ENCODE data around the gene CTIF. TPM values are rescaled to one million over a fixed set of nuclear protein-coding genes. Genes with fewer than 3 reads are reported as not detected.

CTIF gene
- total RNA-seq, 3 donors from 2014 or later = 13.2 to 50.3 (median 19.6) TPM

DNA sequence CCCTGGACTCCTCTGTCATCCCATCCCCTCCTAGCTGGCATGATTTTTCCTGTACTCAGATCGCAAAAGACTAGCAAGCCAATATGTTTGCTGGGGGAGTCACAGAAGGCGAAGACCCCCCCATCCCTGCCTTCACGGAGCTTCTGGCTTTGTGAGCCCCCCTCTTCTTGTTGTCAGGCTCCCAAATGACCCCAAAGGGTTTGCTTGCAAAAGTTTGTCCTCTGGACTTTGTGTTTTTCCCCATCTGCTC, 242.0 kb downstream of the CTIF start:
- Histone ChIP-seq H3K36me3 (ENCODE audit: low read depth) (no peaks in the 10 kb centered on the region), H3K9me3 (no peaks in the 10 kb centered on the region), H3K4me1 (ENCODE audit: low read depth) (peaks cover 35% of the 10 kb centered on the region), H3K4me3 (no peak overlapping the region)
- no peak for ATAC-seq
- no peak for DNase-seq
- intact Hi-C loops (cut with DNase I, micrococcal nuclease) = loop anchor here in 1 of 2 donors (10.0 kb wide), 1 partner anchor 144 kb away; no protein-coding TSS in a partner anchor
- TF ChIP-seq, protein P1, sequence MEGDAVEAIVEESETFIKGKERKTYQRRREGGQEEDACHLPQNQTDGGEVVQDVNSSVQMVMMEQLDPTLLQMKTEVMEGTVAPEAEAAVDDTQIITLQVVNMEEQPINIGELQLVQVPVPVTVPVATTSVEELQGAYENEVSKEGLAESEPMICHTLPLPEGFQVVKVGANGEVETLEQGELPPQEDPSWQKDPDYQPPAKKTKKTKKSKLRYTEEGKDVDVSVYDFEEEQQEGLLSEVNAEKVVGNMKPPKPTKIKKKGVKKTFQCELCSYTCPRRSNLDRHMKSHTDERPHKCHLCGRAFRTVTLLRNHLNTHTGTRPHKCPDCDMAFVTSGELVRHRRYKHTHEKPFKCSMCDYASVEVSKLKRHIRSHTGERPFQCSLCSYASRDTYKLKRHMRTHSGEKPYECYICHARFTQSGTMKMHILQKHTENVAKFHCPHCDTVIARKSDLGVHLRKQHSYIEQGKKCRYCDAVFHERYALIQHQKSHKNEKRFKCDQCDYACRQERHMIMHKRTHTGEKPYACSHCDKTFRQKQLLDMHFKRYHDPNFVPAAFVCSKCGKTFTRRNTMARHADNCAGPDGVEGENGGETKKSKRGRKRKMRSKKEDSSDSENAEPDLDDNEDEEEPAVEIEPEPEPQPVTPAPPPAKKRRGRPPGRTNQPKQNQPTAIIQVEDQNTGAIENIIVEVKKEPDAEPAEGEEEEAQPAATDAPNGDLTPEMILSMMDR (IDR thresholded peaks at IDR 0.05) = no peak

DNA sequence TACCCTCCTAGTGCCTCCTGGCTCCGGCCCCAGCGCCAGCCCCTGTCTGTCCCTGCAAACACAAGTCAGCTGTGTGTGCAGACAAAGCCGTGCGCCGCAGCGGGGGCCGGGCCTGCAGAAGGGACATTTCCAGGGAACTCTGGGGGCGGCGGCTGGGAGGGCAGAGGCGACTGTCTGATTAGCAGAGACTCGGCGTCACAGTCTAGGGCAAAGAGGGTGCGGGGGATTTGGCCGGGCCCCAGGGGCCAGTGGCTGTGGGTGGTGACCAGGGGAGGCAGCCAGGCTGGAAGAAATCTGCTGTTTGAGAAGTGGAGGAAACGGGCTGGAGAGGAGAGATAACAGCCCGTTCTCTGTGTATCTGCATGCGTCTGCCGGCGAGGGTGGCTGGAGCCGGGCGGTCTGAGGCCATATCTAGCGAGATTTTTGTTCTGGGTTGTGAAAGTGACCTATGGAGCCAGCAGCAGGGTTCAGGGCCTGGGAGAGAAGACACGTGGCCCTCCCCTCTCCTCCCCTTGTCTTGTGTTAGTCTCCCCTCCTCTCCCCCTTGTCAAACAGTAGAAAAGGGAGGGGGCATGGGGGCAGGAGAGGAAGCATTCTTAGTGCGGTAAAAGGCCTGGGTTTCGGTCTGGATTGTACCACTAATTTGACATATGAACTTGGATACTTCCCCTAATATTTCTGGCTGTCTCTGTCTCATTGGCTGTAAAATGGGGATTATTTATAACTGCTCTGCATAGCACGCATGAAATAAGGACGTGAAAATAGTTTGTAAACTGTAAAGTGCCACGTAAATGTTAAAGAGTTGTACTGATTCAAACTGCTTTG, 242.5 kb downstream of the CTIF start:
- H3K36me3 ChIP-seq (ENCODE audit: low read depth) = no peaks in the 10 kb centered on the region
- no peak overlapping the region for H3K4me3 ChIP-seq
- DNase-seq (peak; percentile 51 to 80 (median 67)), ATAC-seq (peak; percentile 46)
- intact Hi-C loops (cut with DNase I, micrococcal nuclease) = loop anchor here in 1 of 2 donors (10.0 kb wide), 1 partner anchor 143 kb away; no protein-coding TSS in a partner anchor
- H3K9me3 ChIP-seq = no peaks in the 10 kb centered on the region
- H3K4me1 ChIP-seq (ENCODE audit: low read depth) = peaks cover 35% of the 10 kb centered on the region
- TF ChIP-seq, protein P1 (IDR thresholded peaks at IDR 0.05) = no peak

DNA sequence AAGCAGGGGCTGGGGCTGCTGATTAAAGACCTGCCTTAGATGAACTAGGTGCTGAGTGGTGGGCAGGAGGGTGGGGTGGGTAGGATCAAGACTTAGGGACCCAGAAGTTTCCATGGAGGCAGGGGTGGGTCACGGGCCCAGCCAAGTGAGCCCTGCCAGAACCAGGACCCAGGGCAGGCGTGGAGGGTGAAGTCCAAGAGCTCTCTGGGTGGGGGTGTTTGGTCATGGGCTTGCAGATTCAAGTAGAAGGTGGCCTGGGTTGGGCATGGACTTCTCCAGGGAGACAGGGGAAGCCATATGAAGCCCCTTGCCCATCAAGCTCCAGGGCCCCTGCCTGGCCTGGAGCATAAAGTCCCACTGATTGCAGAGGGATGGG, 243.1 kb downstream of the CTIF start:
- H3K36me3 ChIP-seq (ENCODE audit: low read depth) = no peaks in the 10 kb centered on the region
- TF ChIP-seq, protein P1 (IDR thresholded peaks at IDR 0.05) = no peak
- H3K4me3 ChIP-seq = no peak overlapping the region
- intact Hi-C loops (cut with DNase I, micrococcal nuclease) = loop anchor here in 1 of 2 donors (10.0 kb wide), 1 partner anchor 143 kb away; no protein-coding TSS in a partner anchor
- peaks cover 33% of the 10 kb centered on the region for H3K4me1 ChIP-seq (ENCODE audit: low read depth)
- no peak for DNase-seq
- no peaks in the 10 kb centered on the region for H3K9me3 ChIP-seq
- ATAC-seq = no peak

DNA sequence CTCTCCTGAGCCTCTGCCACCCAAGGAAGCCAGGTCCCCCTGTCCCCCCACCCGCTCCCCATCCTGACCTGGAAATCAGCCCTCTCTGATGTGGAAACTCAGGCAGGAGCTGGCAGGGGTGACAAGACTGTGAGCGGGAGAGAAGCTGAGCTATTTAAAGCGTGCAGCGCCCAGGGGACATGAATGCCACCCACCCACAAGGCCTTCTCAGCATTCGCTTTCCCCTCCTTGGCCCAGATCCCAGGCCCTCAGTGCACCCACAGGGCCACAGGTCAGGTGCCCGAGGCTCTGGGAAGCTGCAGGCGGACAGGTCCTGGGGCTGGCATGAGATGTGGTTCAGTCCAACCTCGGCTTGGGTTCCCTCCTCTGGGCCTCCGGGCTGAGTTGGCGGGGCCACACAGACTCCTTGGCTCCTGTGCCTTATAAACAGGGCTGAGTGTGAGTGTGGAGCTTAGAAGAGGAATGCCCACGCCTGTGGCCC, 243.6 kb downstream of the CTIF start:
- H3K4me3 ChIP-seq = no peak overlapping the region
- intact Hi-C loops (cut with DNase I, micrococcal nuclease) = loop anchor here in 1 of 2 donors (10.0 kb wide), 1 partner anchor 142 kb away; no protein-coding TSS in a partner anchor
- peaks cover 29% of the 10 kb centered on the region for H3K4me1 ChIP-seq (ENCODE audit: low read depth)
- TF ChIP-seq, protein P1 (IDR thresholded peaks at IDR 0.05) = no peak
- no peaks in the 10 kb centered on the region for H3K9me3 ChIP-seq
- ATAC-seq (no peak), DNase-seq (no peak)
- no peaks in the 10 kb centered on the region for H3K36me3 ChIP-seq (ENCODE audit: low read depth)

DNA sequence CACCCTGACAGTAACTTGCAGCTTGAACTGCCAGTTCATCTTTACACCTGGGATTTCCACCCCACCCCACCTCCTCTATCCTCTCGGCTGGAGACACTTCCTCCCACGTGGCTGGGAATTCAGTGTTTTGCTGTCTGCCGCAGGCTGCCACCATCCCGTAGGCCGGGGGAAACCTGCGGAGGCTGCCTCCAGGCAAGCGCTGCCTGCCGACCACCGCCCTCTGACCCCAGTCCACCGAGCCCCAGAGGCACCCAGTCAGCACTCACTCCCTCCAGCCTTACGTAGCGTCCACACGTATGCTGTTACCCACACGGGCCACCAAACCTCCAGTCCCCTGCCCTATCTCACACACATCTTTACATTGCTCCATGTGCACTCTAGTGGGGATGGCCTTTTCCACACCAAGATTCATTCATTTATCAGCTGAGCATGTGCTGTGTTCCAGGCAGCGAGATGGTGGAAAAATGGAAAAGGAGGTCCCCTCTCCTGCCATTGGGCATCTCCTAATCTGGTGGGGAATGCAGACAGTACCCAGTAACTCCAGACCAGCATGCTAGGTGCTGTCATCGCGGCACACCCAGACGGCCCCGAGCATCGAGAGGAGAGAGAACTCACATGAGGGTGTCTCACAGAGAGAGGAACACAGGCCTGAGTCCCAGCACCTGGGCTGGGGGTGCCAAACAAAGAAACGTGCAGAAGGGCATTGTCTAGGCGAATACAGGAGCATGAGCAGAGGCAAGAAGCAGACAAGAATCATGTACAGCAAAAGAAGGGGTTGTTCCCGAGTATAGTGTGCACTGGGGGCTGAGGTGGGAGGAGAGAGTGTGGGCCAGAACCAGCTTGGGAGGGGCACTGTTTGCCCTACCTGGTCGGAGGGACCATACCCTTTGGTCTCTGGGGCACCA, 245.0 kb downstream of the CTIF start:
- Histone ChIP-seq H3K9me3 (no peaks in the 10 kb centered on the region), H3K4me3 (no peak overlapping the region), H3K36me3 (ENCODE audit: low read depth) (no peaks in the 10 kb centered on the region), H3K4me1 (ENCODE audit: low read depth) (peaks cover 21% of the 10 kb centered on the region)
- peak in 1 of 3 donors; percentile 43 for DNase-seq
- no peak for ATAC-seq
- TF ChIP-seq, protein P1 (IDR thresholded peaks at IDR 0.05) = no peak
- intact Hi-C loops (cut with DNase I, micrococcal nuclease) = loop anchor here in 1 of 2 donors (10.0 kb wide), 1 partner anchor 141 kb away; no protein-coding TSS in a partner anchor

Data from mucosa of descending colon (tissue), 3 donors.